Gastrocnemius medialis (tissue), 4 donors: ENCODE measurements around the gene HSPG2.

Experiments used
- CTCF ChIP-seq, 5 experiments: fragments of 450-650 bp in 3 of 5; fragments of 200-600 bp in 2 of 5; sonication (generic) in 2 of 5; IDR thresholded peaks in 4 of 5; conservative IDR thresholded peaks in 1 of 5; 1 replicate in 4 of 5; 2 replicates in 1 of 5; pipeline ENCODE4 v1.5.1; 2016 to 2019; ENCODE audit warnings: antibody characterized with exemption in 5 of 5, mild to moderate bottlenecking in 3 of 5, moderate library complexity in 3 of 5
- POLR2A ChIP-seq, 2 donors: fragments of 450-650 bp; IDR thresholded peaks; one replicate each; pipeline ENCODE4 v1.6.1; 2017; ENCODE audit warnings: antibody characterized with exemption in 2 of 2, mild to moderate bottlenecking in 2 of 2, moderate library complexity in 2 of 2

DNA sequence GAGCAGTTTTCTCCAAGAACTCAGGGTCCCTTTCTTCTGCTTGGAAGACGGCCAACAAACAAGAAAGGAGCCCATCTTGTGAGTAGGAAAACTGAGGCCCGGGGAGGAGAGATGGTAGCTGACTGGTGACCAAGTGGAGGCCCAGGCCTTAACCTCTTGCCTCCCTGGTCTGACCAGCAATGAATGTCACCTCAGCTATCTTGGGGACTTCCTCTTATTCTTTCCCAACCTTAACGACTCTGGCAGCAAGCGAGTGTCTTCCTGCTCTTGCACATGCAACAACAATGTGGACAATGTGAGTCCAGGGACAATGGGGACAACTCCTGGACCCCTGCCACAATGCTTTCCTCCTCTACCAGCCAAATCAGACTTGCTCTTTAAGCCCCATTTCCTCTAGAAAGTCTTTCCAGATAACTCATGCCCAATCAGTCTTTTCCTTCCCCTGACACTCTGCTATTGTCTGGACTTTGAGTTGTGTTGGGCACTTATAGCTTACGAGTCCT is 12.6 kb downstream of the HSPG2 start:
- no peak for TF ChIP-seq POLR2A (IDR thresholded peaks at IDR 0.05)
- no peak for TF ChIP-seq CTCF (IDR thresholded peaks at IDR 0.05 in 4 of 5, conservative IDR thresholded peaks at IDR 0.05 in 1 of 5)
